Gastroesophageal sphincter (tissue), 3 donors: ENCODE results near the gene ANGPT4.

Source experiments
- CTCF ChIP-seq, 4 experiments: fragments of 200-600 bp in 2 of 4; fragments of 450-650 bp in 2 of 4; sonication (generic) in 1 of 4; IDR thresholded peaks; one replicate each; pipeline ENCODE4 v1.5.1; 2017 to 2019; ENCODE audit warnings: antibody characterized with exemption in 4 of 4, mild to moderate bottlenecking in 2 of 4, moderate library complexity in 2 of 4
- POLR2A ChIP-seq, 2 donors: fragments of 450-650 bp; IDR thresholded peaks; one replicate each; pipeline ENCODE4 v1.6.1; 2017; ENCODE audit warnings: antibody characterized with exemption in 2 of 2, mild to moderate bottlenecking in 2 of 2, moderate library complexity in 1 of 2

DNA sequence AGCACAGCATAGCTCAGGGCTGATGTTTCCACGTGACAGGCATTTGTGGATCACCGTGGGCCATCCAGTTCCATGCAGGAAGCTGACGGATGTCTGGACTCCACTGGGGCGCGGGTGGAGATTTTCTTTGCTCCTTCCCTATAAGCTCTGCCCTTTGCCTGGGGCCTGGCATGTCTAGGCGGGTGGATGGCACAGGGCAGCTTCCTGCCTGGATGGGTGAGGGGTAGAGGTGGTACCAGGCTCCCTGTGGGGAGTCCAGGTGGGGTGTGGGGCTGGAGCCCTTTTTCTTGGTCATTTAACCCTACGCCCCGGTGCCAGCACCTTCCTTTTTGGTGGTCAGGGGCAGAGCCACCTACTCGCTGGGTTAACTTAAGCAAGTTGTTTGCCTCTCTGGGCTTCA lies 72.2 kb downstream of the ANGPT4 start:
- TF ChIP-seq CTCF (IDR thresholded peaks at IDR 0.05) (no peak), POLR2A (IDR thresholded peaks at IDR 0.05) (no peak)
